ENCODE measurements around the gene FBXO21. TPM values are rescaled to one million over a fixed set of nuclear protein-coding genes. Genes with fewer than 3 reads are reported as not detected.
"Not testable (repeated sequence)": the region's sequence is repeated elsewhere in the genome, so short reads cannot be mapped to it uniquely, and the experiment has no call there.

FBXO21 gene
- total RNA-seq, 1 donor from 2014 or later, result 32.0 TPM

GRCh38 chr12:117225179-117225578 is 34.9 kb upstream of the FBXO21 start:
- no peaks in the 10 kb centered on the region for H3K9me3 Mint-ChIP-seq (ENCODE audit: unreplicated experiment)
- H3K4me3 ChIP-seq (ENCODE audit: insufficient read depth, low read depth, low read length), result no peak overlapping the region
- no peaks in the 10 kb centered on the region for H3K36me3 ChIP-seq (ENCODE audit: insufficient read depth, low read length)
- H3K4me3 Mint-ChIP-seq (ENCODE audit: unreplicated experiment), result no peak overlapping the region
- no peaks in the 10 kb centered on the region for H4K20me1 ChIP-seq (ENCODE audit: insufficient read depth, low read length)
- no peak overlapping the region for H3K4me2 ChIP-seq (ENCODE audit: low read length)
- H3K4me1 ChIP-seq (ENCODE audit: insufficient read depth, low read length), result no peaks in the 10 kb centered on the region
- peaks cover 17% of the 10 kb centered on the region for H3K27me3 Mint-ChIP-seq (ENCODE audit: low read depth, unreplicated experiment)
- no peaks in the 10 kb centered on the region for H3K27me3 ChIP-seq (ENCODE audit: insufficient read depth, low read length)
- DNase-seq (ENCODE audit: low read depth) (no peak), FAIRE-seq (no peak)
- H2AFZ ChIP-seq (ENCODE audit: low read depth, low read length), result no peak overlapping the region
- no peak overlapping the region for H3K9ac ChIP-seq (ENCODE audit: low read length)
- no peaks in the 10 kb centered on the region for H3K79me2 ChIP-seq (ENCODE audit: insufficient read depth, low read length)
- H3K36me3 Mint-ChIP-seq (ENCODE audit: low read depth, unreplicated experiment), result no peaks in the 10 kb centered on the region
- TF ChIP-seq EZH2 (IDR thresholded peaks at IDR 0.05; ENCODE audit: insufficient read depth, low read length), result no peak
- TF ChIP-seq, protein P1, sequence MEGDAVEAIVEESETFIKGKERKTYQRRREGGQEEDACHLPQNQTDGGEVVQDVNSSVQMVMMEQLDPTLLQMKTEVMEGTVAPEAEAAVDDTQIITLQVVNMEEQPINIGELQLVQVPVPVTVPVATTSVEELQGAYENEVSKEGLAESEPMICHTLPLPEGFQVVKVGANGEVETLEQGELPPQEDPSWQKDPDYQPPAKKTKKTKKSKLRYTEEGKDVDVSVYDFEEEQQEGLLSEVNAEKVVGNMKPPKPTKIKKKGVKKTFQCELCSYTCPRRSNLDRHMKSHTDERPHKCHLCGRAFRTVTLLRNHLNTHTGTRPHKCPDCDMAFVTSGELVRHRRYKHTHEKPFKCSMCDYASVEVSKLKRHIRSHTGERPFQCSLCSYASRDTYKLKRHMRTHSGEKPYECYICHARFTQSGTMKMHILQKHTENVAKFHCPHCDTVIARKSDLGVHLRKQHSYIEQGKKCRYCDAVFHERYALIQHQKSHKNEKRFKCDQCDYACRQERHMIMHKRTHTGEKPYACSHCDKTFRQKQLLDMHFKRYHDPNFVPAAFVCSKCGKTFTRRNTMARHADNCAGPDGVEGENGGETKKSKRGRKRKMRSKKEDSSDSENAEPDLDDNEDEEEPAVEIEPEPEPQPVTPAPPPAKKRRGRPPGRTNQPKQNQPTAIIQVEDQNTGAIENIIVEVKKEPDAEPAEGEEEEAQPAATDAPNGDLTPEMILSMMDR (IDR thresholded peaks at IDR 0.05; ENCODE audit: insufficient read depth, low read depth, low read length), result no peak
- no peaks in the 10 kb centered on the region for H3K9me3 ChIP-seq (ENCODE audit: insufficient read depth, low read depth, low read length)
- peaks cover 3% of the 10 kb centered on the region for H3K4me1 Mint-ChIP-seq (ENCODE audit: low read depth, unreplicated experiment)
- H3K27ac ChIP-seq (ENCODE audit: low read depth, low read length), result no peak overlapping the region
- no peak overlapping the region for H3K27ac Mint-ChIP-seq (ENCODE audit: unreplicated experiment)

GRCh38 chr12:117220947-117221346 is 30.7 kb upstream of the FBXO21 start:
- peaks cover 25% of the 10 kb centered on the region for H3K27me3 Mint-ChIP-seq (ENCODE audit: low read depth, unreplicated experiment)
- H3K9me3 Mint-ChIP-seq (ENCODE audit: unreplicated experiment); DNase-seq (ENCODE audit: low read depth): not testable (repeated sequence)

DNA sequence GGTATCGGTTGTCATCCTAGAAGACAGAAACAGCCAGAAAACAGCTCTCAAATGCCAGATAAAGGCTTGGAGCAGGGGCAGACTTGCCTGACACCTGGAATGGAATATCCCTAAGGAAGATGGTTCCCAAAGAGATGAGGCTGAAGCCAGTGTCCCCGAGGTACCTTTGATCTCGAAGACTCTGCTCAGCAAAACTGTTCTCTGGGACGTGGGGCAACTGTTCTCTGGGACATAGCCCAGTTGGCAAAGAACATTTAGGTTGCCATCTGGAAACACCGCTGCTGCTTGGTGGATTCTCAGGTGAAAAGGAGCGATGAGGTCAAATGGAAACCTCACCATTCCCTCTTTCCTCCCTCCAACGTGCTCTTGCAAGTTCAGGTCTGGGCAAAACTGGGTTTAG is 27.9 kb upstream of the FBXO21 start:
- no peaks in the 10 kb centered on the region for H4K20me1 ChIP-seq (ENCODE audit: insufficient read depth, low read length)
- H3K4me1 ChIP-seq (ENCODE audit: insufficient read depth, low read length), result no peaks in the 10 kb centered on the region
- H3K4me2 ChIP-seq (ENCODE audit: low read length), result no peak overlapping the region
- H3K9me3 ChIP-seq (ENCODE audit: insufficient read depth, low read depth, low read length), result no peaks in the 10 kb centered on the region
- FAIRE-seq (no peak), DNase-seq (ENCODE audit: low read depth) (no peak)
- Mint-ChIP-seq H3K9me3 (ENCODE audit: unreplicated experiment) (no peaks in the 10 kb centered on the region), H3K4me3 (ENCODE audit: unreplicated experiment) (no peak overlapping the region), H3K36me3 (ENCODE audit: low read depth, unreplicated experiment) (no peaks in the 10 kb centered on the region), H3K4me1 (ENCODE audit: low read depth, unreplicated experiment) (peaks cover 3% of the 10 kb centered on the region), H3K27me3 (ENCODE audit: low read depth, unreplicated experiment) (peaks cover 32% of the 10 kb centered on the region), H3K27ac (ENCODE audit: unreplicated experiment) (no peak overlapping the region)
- no peaks in the 10 kb centered on the region for H3K79me2 ChIP-seq (ENCODE audit: insufficient read depth, low read length)
- TF ChIP-seq, protein P1 (IDR thresholded peaks at IDR 0.05; ENCODE audit: insufficient read depth, low read depth, low read length), result no peak
- TF ChIP-seq EZH2 (IDR thresholded peaks at IDR 0.05; ENCODE audit: insufficient read depth, low read length), result no peak
- H3K9ac ChIP-seq (ENCODE audit: low read length), result no peak overlapping the region
- H3K27ac ChIP-seq (ENCODE audit: low read depth, low read length), result no peak overlapping the region
- no peaks in the 10 kb centered on the region for H3K36me3 ChIP-seq (ENCODE audit: insufficient read depth, low read length)
- H2AFZ ChIP-seq (ENCODE audit: low read depth, low read length), result no peak overlapping the region
- no peak overlapping the region for H3K4me3 ChIP-seq (ENCODE audit: insufficient read depth, low read depth, low read length)
- H3K27me3 ChIP-seq (ENCODE audit: insufficient read depth, low read length), result peaks cover 5% of the 10 kb centered on the region

More at GRCh38 chr12:117220947-117221346, 30.7 kb upstream of the FBXO21 start:
- not testable (repeated sequence) for H3K4me2 ChIP-seq (ENCODE audit: low read length); H3K27ac ChIP-seq (ENCODE audit: low read depth, low read length); H3K4me1 Mint-ChIP-seq (ENCODE audit: low read depth, unreplicated experiment); H3K4me3 ChIP-seq (ENCODE audit: insufficient read depth, low read depth, low read length); H2AFZ ChIP-seq (ENCODE audit: low read depth, low read length); H3K36me3 ChIP-seq (ENCODE audit: insufficient read depth, low read length); H3K4me3 Mint-ChIP-seq (ENCODE audit: unreplicated experiment); H3K9ac ChIP-seq (ENCODE audit: low read length); H3K27me3 ChIP-seq (ENCODE audit: insufficient read depth, low read length); H3K4me1 ChIP-seq (ENCODE audit: insufficient read depth, low read length); H3K79me2 ChIP-seq (ENCODE audit: insufficient read depth, low read length); H3K36me3 Mint-ChIP-seq (ENCODE audit: low read depth, unreplicated experiment); H3K27ac Mint-ChIP-seq (ENCODE audit: unreplicated experiment); H4K20me1 ChIP-seq (ENCODE audit: insufficient read depth, low read length); FAIRE-seq; H3K9me3 ChIP-seq (ENCODE audit: insufficient read depth, low read depth, low read length)

Measured in astrocyte (in vitro differentiated cells and primary cell).